Hepatocyte (in vitro differentiated cells): ENCODE data around the gene MAST2.

Experiments
- EZH2phosphoT487 ChIP-seq: fragments of 200-600 bp; sonication (generic); IDR thresholded peaks from one replicate; pipeline ENCODE4 v1.6.1; 2018; ENCODE audit warnings: antibody characterized with exemption, mild to moderate bottlenecking, low read depth, moderate library complexity; ENCODE audit not compliant: unreplicated experiment, severe bottlenecking
- TF ChIP-seq, protein P1 (sequence below): fragments of 200-600 bp; sonication (generic); IDR thresholded peaks from 2 replicates; pipeline ENCODE4 v1.5.1; 2016; ENCODE audit warnings: antibody characterized with exemption, mild to moderate bottlenecking; ENCODE audit not compliant: poor library complexity

DNA sequence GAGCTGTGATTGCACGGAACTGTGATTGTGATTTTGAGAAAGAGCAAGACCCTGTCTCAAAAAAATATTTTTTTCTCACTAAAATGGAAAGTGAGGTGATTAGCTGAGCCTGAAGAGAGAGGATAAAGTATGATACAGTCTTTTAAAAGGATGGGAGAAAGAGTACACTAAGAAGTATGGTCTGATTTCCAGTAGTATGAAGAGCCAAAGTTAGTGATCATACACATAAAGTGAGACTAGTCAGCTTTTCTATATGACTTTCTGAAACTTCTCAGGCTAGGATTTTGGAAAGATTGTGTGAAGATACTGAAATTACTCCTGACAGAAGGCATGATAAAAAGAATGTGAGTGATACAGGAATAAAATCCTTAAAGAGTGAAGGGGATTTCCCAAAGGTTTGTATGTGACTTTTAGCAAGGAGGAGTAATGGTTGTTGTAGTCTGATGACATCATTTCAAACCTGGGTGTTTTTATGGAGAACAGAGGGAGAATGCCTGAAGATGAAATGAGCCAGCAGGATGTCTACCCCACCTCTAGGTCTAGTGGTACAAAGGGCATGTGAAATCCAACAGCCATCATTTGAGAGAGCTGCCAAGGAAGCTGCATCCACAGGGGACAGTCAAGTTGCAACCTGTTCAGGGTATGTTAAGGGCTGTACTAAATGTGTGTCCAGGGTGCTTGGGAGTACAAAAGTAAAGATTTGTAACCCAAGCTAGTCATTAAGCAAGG is 171.3 kb downstream of the MAST2 start:
- TF ChIP-seq, protein P1, sequence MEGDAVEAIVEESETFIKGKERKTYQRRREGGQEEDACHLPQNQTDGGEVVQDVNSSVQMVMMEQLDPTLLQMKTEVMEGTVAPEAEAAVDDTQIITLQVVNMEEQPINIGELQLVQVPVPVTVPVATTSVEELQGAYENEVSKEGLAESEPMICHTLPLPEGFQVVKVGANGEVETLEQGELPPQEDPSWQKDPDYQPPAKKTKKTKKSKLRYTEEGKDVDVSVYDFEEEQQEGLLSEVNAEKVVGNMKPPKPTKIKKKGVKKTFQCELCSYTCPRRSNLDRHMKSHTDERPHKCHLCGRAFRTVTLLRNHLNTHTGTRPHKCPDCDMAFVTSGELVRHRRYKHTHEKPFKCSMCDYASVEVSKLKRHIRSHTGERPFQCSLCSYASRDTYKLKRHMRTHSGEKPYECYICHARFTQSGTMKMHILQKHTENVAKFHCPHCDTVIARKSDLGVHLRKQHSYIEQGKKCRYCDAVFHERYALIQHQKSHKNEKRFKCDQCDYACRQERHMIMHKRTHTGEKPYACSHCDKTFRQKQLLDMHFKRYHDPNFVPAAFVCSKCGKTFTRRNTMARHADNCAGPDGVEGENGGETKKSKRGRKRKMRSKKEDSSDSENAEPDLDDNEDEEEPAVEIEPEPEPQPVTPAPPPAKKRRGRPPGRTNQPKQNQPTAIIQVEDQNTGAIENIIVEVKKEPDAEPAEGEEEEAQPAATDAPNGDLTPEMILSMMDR, result no peak
- TF ChIP-seq EZH2phosphoT487, result no peak
